ENCODE measurements around the gene MALRD1.

DNA sequence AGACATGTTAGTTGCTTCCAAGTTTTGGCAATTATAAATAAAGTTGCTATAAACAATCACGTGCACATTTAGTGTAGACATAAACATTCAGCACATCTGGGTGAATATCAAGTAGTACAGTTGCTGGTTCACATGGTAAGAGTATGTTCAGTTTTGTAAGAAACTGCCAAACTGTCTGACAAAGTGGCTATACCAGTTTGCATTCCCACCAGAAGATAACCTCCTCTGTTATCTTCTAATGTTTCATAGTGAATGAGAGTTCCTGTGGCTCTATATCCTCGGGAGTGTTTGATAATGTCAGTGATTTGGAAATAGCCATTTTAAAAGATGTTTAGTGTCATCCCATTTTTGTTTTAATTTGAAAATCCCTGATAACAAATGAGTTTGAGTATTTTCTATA, 508.1 kb downstream of the MALRD1 start:
- TF ChIP-seq, protein P1, sequence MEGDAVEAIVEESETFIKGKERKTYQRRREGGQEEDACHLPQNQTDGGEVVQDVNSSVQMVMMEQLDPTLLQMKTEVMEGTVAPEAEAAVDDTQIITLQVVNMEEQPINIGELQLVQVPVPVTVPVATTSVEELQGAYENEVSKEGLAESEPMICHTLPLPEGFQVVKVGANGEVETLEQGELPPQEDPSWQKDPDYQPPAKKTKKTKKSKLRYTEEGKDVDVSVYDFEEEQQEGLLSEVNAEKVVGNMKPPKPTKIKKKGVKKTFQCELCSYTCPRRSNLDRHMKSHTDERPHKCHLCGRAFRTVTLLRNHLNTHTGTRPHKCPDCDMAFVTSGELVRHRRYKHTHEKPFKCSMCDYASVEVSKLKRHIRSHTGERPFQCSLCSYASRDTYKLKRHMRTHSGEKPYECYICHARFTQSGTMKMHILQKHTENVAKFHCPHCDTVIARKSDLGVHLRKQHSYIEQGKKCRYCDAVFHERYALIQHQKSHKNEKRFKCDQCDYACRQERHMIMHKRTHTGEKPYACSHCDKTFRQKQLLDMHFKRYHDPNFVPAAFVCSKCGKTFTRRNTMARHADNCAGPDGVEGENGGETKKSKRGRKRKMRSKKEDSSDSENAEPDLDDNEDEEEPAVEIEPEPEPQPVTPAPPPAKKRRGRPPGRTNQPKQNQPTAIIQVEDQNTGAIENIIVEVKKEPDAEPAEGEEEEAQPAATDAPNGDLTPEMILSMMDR (conservative IDR thresholded peaks at IDR 0.05 in 1 of 2, IDR thresholded peaks at IDR 0.05 in 1 of 2; ENCODE audit: low read depth in 1 of 2, low read length in 2 of 2) = no peak
- no peak for TF ChIP-seq EZH2 (IDR thresholded peaks at IDR 0.05; ENCODE audit: low read length, missing control alignments)

All from fibroblast of lung (primary cell).